Testis (tissue), 2 donors: ENCODE data around the gene ADAMTS13.

Source experiments
- CTCF ChIP-seq, 3 experiments: fragments of 450-650 bp in 2 of 3; fragments of 200-600 bp in 1 of 3; sonication (generic) in 1 of 3; IDR thresholded peaks; one replicate each; pipeline ENCODE4 v1.5.1; 2016 to 2019; ENCODE audit warnings: antibody characterized with exemption in 3 of 3, mild to moderate bottlenecking in 2 of 3, moderate library complexity in 1 of 3
- POLR2A ChIP-seq: fragments of 450-650 bp; IDR thresholded peaks from one replicate; pipeline ENCODE4 v1.6.1; 2017; ENCODE audit warnings: antibody characterized with exemption, mild to moderate bottlenecking, moderate library complexity

GRCh38 chr9:133472753-133473378, 50.7 kb downstream of the ADAMTS13 start:
- TF ChIP-seq CTCF (IDR thresholded peaks at IDR 0.05) (no peak), POLR2A (no peak)
